ENCODE data around the gene LAMP1.

LAMP1 gene

DNA sequence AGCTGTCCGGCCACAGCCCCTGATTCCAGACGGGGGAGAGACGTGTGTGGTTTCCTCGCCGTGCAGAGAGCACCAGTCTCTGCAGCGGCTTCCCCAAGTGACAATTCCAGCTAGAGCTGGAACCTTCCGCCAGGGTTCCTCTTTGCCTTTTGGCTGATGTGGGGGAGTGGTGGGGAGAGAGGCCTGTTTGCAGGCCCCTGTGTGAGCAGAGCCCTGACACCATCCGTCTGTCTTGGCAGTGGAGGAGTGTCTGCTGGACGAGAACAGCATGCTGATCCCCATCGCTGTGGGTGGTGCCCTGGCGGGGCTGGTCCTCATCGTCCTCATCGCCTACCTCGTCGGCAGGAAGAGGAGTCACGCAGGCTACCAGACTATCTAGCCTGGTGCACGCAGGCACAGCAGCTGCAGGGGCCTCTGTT lies 25.0 kb downstream of the LAMP1 start:
- Histone ChIP-seq H3K27me3 (replicated peaks; ENCODE audit: control insufficient read depth, insufficient read depth, low read length) (no peaks in the 10 kb centered on the region), H3K4me3 (replicated peaks; ENCODE audit: low read depth, low read length) (no peak overlapping the region), H3K36me3 (ENCODE audit: control insufficient read depth, insufficient read depth, low read length) (peaks cover 24% of the 10 kb centered on the region)
- TF ChIP-seq, protein P1, sequence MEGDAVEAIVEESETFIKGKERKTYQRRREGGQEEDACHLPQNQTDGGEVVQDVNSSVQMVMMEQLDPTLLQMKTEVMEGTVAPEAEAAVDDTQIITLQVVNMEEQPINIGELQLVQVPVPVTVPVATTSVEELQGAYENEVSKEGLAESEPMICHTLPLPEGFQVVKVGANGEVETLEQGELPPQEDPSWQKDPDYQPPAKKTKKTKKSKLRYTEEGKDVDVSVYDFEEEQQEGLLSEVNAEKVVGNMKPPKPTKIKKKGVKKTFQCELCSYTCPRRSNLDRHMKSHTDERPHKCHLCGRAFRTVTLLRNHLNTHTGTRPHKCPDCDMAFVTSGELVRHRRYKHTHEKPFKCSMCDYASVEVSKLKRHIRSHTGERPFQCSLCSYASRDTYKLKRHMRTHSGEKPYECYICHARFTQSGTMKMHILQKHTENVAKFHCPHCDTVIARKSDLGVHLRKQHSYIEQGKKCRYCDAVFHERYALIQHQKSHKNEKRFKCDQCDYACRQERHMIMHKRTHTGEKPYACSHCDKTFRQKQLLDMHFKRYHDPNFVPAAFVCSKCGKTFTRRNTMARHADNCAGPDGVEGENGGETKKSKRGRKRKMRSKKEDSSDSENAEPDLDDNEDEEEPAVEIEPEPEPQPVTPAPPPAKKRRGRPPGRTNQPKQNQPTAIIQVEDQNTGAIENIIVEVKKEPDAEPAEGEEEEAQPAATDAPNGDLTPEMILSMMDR (IDR thresholded peaks at IDR 0.05; ENCODE audit: insufficient read depth, low read length, poor library complexity, severe bottlenecking) = no peak
- no peak for DNase-seq (ENCODE audit: extremely low read depth, insufficient read length)

DNA sequence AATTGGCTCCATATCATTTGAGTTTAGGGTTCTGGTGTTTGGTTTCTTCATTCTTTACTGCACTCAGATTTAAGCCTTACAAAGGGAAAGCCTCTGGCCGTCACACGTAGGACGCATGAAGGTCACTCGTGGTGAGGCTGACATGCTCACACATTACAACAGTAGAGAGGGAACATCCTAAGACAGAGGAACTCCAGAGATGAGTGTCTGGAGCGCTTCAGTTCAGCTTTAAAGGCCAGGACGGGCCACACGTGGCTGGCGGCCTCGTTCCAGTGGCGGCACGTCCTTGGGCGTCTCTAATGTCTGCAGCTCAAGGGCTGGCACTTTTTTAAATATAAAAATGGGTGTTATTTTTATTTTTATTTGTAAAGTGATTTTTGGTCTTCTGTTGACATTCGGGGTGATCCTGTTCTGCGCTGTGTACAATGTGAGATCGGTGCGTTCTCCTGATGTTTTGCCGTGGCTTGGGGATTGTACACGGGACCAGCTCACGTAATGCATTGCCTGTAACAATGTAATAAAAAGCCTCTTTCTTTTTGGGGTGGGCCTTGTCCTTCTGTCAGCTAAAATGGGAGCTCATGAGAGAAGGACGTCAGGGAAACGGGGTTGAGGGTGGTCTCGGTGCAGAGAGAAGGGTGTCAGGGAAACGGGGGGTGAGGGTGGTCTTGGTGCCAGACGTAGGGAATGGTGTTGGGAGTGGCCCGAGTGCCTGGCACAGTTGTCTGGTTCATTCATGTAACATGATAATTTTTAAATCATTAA lies 26.0 kb downstream of the LAMP1 start:
- H3K27me3 ChIP-seq (replicated peaks; ENCODE audit: control insufficient read depth, insufficient read depth, low read length) = no peaks in the 10 kb centered on the region
- peaks cover 23% of the 10 kb centered on the region for H3K36me3 ChIP-seq (ENCODE audit: control insufficient read depth, insufficient read depth, low read length)
- DNase-seq (ENCODE audit: extremely low read depth, insufficient read length) = no peak
- TF ChIP-seq, protein P1 (IDR thresholded peaks at IDR 0.05; ENCODE audit: insufficient read depth, low read length, poor library complexity, severe bottlenecking) = no peak
- no peak overlapping the region for H3K4me3 ChIP-seq (replicated peaks; ENCODE audit: low read depth, low read length)

DNA sequence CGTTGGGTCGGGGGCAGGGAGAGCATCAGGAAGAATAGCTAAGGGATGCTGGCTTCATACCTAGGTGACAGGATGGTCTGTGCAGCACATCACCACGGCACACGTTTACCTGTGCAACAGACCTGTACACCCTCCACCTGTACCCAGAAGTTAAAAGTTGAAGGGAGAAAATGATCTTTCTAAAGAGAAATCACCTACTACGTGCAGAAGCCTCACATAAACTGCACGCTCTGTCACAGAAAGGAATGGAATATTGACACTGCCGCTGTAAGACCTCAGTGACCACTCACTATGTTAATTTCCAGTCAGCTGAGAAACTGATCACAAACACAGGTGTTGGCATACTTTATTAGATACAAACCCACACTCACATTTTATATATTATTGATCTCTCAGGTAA lies 26.8 kb downstream of the LAMP1 start:
- no peak for DNase-seq (ENCODE audit: extremely low read depth, insufficient read length)
- Histone ChIP-seq H3K4me3 (replicated peaks; ENCODE audit: low read depth, low read length) (no peak overlapping the region), H3K27me3 (replicated peaks; ENCODE audit: control insufficient read depth, insufficient read depth, low read length) (no peaks in the 10 kb centered on the region), H3K36me3 (ENCODE audit: control insufficient read depth, insufficient read depth, low read length) (peaks cover 21% of the 10 kb centered on the region)
- TF ChIP-seq, protein P1 (IDR thresholded peaks at IDR 0.05; ENCODE audit: insufficient read depth, low read length, poor library complexity, severe bottlenecking) = no peak

DNA sequence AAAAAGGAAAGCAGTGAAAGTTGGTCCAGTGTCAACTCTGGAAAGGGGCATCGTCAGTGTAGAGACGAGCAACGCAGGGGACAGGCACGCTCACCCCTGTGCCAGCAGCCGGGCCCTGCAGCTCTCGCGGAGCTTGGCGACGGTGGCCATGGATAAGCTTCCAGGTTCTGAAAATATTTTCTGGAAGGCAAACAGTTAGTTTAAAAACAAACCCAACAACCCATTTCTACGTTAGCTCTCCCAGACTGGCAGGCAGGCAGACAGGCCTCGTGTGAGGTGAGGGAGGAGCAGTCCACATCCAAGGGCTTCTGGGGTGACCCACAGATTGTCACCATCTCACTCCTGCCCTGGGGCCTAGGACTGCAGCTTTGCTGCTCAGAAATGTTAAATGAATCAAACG lies 27.4 kb downstream of the LAMP1 start:
- TF ChIP-seq, protein P1 (IDR thresholded peaks at IDR 0.05; ENCODE audit: insufficient read depth, low read length, poor library complexity, severe bottlenecking) = no peak
- no peak for DNase-seq (ENCODE audit: extremely low read depth, insufficient read length)
- H3K36me3 ChIP-seq (ENCODE audit: control insufficient read depth, insufficient read depth, low read length) = peaks cover 20% of the 10 kb centered on the region
- H3K27me3 ChIP-seq (replicated peaks; ENCODE audit: control insufficient read depth, insufficient read depth, low read length) = no peaks in the 10 kb centered on the region
- H3K4me3 ChIP-seq (replicated peaks; ENCODE audit: low read depth, low read length) = no peak overlapping the region

DNA sequence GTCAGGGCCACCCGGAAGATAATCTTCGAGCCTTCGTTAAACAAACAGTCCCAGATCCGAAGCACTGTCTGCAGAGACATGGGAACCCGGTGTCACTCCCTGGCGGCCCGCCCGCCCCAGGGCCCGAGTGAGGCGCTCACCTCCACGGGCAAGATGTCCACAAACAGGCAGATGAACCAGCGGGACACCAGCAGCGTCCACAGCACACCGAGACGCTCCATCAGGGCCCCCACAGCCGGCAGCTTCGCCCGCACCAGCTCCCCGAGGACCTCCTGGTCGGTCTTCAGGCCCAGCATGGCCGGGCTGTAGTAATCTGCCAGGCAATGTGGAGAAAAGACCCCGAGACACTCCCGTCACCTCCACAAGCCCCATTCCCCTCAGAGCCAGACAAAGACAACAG lies 28.7 kb downstream of the LAMP1 start:
- Histone ChIP-seq H3K36me3 (ENCODE audit: control insufficient read depth, insufficient read depth, low read length) (peaks cover 10% of the 10 kb centered on the region), H3K27me3 (replicated peaks; ENCODE audit: control insufficient read depth, insufficient read depth, low read length) (no peaks in the 10 kb centered on the region), H3K4me3 (replicated peaks; ENCODE audit: low read depth, low read length) (no peak overlapping the region)
- TF ChIP-seq, protein P1 (IDR thresholded peaks at IDR 0.05; ENCODE audit: insufficient read depth, low read length, poor library complexity, severe bottlenecking) = no peak
- no peak for DNase-seq (ENCODE audit: extremely low read depth, insufficient read length)
